WTC11 (cell line): Measurements from ENCODE around the gene LYPD3. TPM values are rescaled to one million over a fixed set of nuclear protein-coding genes. Genes with fewer than 3 reads are reported as not detected.

ENCODE experiments used
- ATAC-seq: fragments of 200-7000 bp; cut with Tn5 transposase; 2 replicates; pipeline ENCODE4 v1.10.0; 2021; ENCODE audit warnings: mild to moderate bottlenecking, moderate library complexity
- CTCF ChIA-PET: fragments of 300-600 bp; sonication (Branson Sonifier 250); formaldehyde crosslinking; loops from one replicate; lab custom pipeline; 2021; ENCODE audit warnings: antibody characterized with exemption; lab: Charles Lee
- POLR2A ChIA-PET: fragments of 350-600 bp; sonication (Branson Sonifier 250); formaldehyde crosslinking; loops from one replicate; lab custom pipeline; 2021; ENCODE audit warnings: antibody characterized with exemption; lab: Charles Lee
- DNase-seq: peaks from one replicate; pipeline ENCODE4 v3.0.0; 2021; ENCODE audit warnings: low spot score
- H3K27ac Mint-ChIP-seq: 2 replicates; pipeline ENCODE4 v1.8.0; 2021; ENCODE audit warnings: mixed read lengths
- H3K27me3 Mint-ChIP-seq: 2 replicates; pipeline ENCODE4 v1.8.0; 2021; ENCODE audit warnings: low read depth, mild to moderate bottlenecking, moderate library complexity, mixed read lengths
- H3K36me3 Mint-ChIP-seq: 2 replicates; pipeline ENCODE4 v1.8.0; 2021; ENCODE audit warnings: mixed read lengths
- H3K4me1 Mint-ChIP-seq: 2 replicates; pipeline ENCODE4 v1.8.0; 2022; ENCODE audit warnings: mixed read lengths
- H3K4me3 Mint-ChIP-seq: 2 replicates; pipeline ENCODE4 v1.8.0; 2021; ENCODE audit warnings: mild to moderate bottlenecking, moderate library complexity, mixed read lengths
- H3K9me3 Mint-ChIP-seq: 2 replicates; pipeline ENCODE4 v1.8.0; 2021; ENCODE audit warnings: mixed read lengths
- ATF1 ChIP-seq: sonication (generic); formaldehyde crosslinking; IDR thresholded peaks from 2 replicates; pipeline ENCODE4 v1.8.1; 2023; ENCODE audit warnings: mild to moderate bottlenecking, moderate library complexity, missing genetic modification reagents
- ETV6 ChIP-seq: sonication (generic); formaldehyde crosslinking; IDR thresholded peaks from 2 replicates; pipeline ENCODE4 v1.8.1; 2022; ENCODE audit warnings: mild to moderate bottlenecking, missing genetic modification reagents
- FOXK1 ChIP-seq: sonication (generic); formaldehyde crosslinking; IDR thresholded peaks from 2 replicates; pipeline ENCODE4 v1.8.0; 2022; ENCODE audit warnings: mild to moderate bottlenecking, moderate library complexity, missing genetic modification reagents
- IRF2 ChIP-seq: sonication (generic); formaldehyde crosslinking; IDR thresholded peaks from 2 replicates; pipeline ENCODE4 v1.8.0; 2022; ENCODE audit warnings: low read depth, missing genetic modification reagents, borderline replicate concordance
- JAZF1 ChIP-seq: fragments of 250-450 bp; sonication (Bioruptor Pico); IDR thresholded peaks from 2 replicates; pipeline ENCODE4 v1.9.0; 2021; ENCODE audit warnings: moderate library complexity, mild to moderate bottlenecking, inconsistent platforms
- NFATC4 ChIP-seq: fragments of 250-450 bp; sonication (Bioruptor Pico); IDR thresholded peaks from 2 replicates; pipeline ENCODE4 v1.9.0; 2021; ENCODE audit warnings: mild to moderate bottlenecking
- NR3C1 ChIP-seq: sonication (generic); formaldehyde crosslinking; conservative IDR thresholded peaks from 2 replicates; pipeline ENCODE4 v1.8.1; 2023; ENCODE audit warnings: low read depth, mild to moderate bottlenecking, missing genetic modification reagents
- SMAD3 ChIP-seq: sonication (generic); formaldehyde crosslinking; IDR thresholded peaks from 2 replicates; pipeline ENCODE4 v1.8.0; 2022; ENCODE audit warnings: missing genetic modification reagents, mild to moderate bottlenecking, borderline replicate concordance
- SOX15 ChIP-seq: fragments of 250-450 bp; sonication (Bioruptor Pico); IDR thresholded peaks from 2 replicates; pipeline ENCODE4 v1.9.0; 2021; ENCODE audit warnings: mild to moderate bottlenecking
- ZNF219 ChIP-seq: sonication (generic); formaldehyde crosslinking; IDR thresholded peaks from 2 replicates; pipeline ENCODE4 v1.8.0; 2023; ENCODE audit warnings: missing genetic modification reagents, mild to moderate bottlenecking, borderline replicate concordance
- total RNA-seq: library from RNA; stranded (reverse); gene quantifications from 3 replicates; pipeline ENCODE4 v1.2.3, GENCODE V29; 2021
- TF ChIP-seq, protein P1 (sequence below): sonication (generic); formaldehyde crosslinking; IDR thresholded peaks from 2 replicates; pipeline ENCODE4 v1.8.1; 2022; ENCODE audit warnings: mild to moderate bottlenecking, missing genetic modification reagents, moderate library complexity, borderline replicate concordance
- TF ChIP-seq, protein P2 (sequence below): sonication (generic); formaldehyde crosslinking; IDR thresholded peaks from 2 replicates; pipeline ENCODE4 v1.8.1; 2022; ENCODE audit warnings: low read depth, missing genetic modification reagents, borderline replicate concordance
- TF ChIP-seq, protein P3 (sequence below): sonication (generic); formaldehyde crosslinking; IDR thresholded peaks from 2 replicates; pipeline ENCODE4 v1.8.1; 2023; ENCODE audit warnings: mild to moderate bottlenecking, missing genetic modification reagents
- TF ChIP-seq, protein P4 (sequence below): sonication (generic); formaldehyde crosslinking; IDR thresholded peaks from 2 replicates; pipeline ENCODE4 v1.8.1; 2022; ENCODE audit warnings: mild to moderate bottlenecking, moderate library complexity, missing genetic modification reagents
- TF ChIP-seq, protein P5 (sequence below): sonication (generic); formaldehyde crosslinking; IDR thresholded peaks from 2 replicates; pipeline ENCODE4 v1.8.0; 2022; ENCODE audit warnings: missing genetic modification reagents
- TF ChIP-seq, protein P6 (sequence below): sonication (generic); formaldehyde crosslinking; IDR thresholded peaks from 2 replicates; pipeline ENCODE4 v1.8.1; 2022; ENCODE audit warnings: missing genetic modification reagents, borderline replicate concordance
- TF ChIP-seq, protein P7 (sequence below): fragments of 250-450 bp; sonication (Bioruptor Pico); IDR thresholded peaks from 2 replicates; pipeline ENCODE4 v1.9.0; 2021; ENCODE audit warnings: mild to moderate bottlenecking
- TF ChIP-seq, protein P8 (sequence below): sonication (generic); formaldehyde crosslinking; IDR thresholded peaks from 2 replicates; pipeline ENCODE4 v1.8.0; 2022; ENCODE audit warnings: mild to moderate bottlenecking, missing genetic modification reagents
- TF ChIP-seq, protein P9 (sequence below): sonication (generic); formaldehyde crosslinking; IDR thresholded peaks from 2 replicates; pipeline ENCODE4 v1.8.1; 2023; ENCODE audit warnings: mild to moderate bottlenecking, missing genetic modification reagents, moderate library complexity

Gene LYPD3
- total RNA-seq, 1 experiment from 2014 or later, result 3.8 TPM

DNA sequence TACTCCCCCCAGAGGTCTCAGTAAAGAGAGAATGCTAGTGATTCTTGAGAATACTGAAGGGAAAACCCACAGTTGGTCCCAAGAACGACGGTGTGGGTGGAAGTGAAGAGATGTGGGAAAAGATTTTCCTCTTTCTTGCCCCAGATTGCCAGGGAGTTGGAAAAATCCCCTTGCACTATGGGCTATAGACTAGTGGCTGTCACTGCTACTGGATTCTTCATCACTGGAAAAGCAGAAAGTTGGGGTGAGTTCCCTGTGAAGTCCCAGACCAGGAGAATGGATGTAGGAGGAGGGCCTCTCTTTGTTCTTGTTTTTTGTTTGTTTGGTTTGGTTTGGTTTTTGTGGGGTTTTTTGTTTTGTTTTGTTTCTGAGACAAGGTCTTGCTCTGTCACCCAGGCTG is 11.4 kb downstream of the LYPD3 start (continued):
- TF ChIP-seq, protein P1, sequence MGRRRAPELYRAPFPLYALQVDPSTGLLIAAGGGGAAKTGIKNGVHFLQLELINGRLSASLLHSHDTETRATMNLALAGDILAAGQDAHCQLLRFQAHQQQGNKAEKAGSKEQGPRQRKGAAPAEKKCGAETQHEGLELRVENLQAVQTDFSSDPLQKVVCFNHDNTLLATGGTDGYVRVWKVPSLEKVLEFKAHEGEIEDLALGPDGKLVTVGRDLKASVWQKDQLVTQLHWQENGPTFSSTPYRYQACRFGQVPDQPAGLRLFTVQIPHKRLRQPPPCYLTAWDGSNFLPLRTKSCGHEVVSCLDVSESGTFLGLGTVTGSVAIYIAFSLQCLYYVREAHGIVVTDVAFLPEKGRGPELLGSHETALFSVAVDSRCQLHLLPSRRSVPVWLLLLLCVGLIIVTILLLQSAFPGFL (CRISPR knock-in tag), result no peak
- TF ChIP-seq, protein P2, sequence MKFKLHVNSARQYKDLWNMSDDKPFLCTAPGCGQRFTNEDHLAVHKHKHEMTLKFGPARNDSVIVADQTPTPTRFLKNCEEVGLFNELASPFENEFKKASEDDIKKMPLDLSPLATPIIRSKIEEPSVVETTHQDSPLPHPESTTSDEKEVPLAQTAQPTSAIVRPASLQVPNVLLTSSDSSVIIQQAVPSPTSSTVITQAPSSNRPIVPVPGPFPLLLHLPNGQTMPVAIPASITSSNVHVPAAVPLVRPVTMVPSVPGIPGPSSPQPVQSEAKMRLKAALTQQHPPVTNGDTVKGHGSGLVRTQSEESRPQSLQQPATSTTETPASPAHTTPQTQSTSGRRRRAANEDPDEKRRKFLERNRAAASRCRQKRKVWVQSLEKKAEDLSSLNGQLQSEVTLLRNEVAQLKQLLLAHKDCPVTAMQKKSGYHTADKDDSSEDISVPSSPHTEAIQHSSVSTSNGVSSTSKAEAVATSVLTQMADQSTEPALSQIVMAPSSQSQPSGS (CRISPR knock-in tag), result no peak
- TF ChIP-seq, protein P3, sequence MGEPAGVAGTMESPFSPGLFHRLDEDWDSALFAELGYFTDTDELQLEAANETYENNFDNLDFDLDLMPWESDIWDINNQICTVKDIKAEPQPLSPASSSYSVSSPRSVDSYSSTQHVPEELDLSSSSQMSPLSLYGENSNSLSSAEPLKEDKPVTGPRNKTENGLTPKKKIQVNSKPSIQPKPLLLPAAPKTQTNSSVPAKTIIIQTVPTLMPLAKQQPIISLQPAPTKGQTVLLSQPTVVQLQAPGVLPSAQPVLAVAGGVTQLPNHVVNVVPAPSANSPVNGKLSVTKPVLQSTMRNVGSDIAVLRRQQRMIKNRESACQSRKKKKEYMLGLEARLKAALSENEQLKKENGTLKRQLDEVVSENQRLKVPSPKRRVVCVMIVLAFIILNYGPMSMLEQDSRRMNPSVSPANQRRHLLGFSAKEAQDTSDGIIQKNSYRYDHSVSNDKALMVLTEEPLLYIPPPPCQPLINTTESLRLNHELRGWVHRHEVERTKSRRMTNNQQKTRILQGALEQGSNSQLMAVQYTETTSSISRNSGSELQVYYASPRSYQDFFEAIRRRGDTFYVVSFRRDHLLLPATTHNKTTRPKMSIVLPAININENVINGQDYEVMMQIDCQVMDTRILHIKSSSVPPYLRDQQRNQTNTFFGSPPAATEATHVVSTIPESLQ (CRISPR knock-in tag), result no peak
- TF ChIP-seq SOX15 (CRISPR knock-in tag) (no peak), ZNF219 (CRISPR knock-in tag) (no peak), IRF2 (CRISPR knock-in tag) (no peak)
- TF ChIP-seq, protein P4, sequence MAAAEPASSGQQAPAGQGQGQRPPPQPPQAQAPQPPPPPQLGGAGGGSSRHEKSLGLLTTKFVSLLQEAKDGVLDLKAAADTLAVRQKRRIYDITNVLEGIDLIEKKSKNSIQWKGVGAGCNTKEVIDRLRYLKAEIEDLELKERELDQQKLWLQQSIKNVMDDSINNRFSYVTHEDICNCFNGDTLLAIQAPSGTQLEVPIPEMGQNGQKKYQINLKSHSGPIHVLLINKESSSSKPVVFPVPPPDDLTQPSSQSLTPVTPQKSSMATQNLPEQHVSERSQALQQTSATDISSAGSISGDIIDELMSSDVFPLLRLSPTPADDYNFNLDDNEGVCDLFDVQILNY, result no peak
- TF ChIP-seq, protein P5, sequence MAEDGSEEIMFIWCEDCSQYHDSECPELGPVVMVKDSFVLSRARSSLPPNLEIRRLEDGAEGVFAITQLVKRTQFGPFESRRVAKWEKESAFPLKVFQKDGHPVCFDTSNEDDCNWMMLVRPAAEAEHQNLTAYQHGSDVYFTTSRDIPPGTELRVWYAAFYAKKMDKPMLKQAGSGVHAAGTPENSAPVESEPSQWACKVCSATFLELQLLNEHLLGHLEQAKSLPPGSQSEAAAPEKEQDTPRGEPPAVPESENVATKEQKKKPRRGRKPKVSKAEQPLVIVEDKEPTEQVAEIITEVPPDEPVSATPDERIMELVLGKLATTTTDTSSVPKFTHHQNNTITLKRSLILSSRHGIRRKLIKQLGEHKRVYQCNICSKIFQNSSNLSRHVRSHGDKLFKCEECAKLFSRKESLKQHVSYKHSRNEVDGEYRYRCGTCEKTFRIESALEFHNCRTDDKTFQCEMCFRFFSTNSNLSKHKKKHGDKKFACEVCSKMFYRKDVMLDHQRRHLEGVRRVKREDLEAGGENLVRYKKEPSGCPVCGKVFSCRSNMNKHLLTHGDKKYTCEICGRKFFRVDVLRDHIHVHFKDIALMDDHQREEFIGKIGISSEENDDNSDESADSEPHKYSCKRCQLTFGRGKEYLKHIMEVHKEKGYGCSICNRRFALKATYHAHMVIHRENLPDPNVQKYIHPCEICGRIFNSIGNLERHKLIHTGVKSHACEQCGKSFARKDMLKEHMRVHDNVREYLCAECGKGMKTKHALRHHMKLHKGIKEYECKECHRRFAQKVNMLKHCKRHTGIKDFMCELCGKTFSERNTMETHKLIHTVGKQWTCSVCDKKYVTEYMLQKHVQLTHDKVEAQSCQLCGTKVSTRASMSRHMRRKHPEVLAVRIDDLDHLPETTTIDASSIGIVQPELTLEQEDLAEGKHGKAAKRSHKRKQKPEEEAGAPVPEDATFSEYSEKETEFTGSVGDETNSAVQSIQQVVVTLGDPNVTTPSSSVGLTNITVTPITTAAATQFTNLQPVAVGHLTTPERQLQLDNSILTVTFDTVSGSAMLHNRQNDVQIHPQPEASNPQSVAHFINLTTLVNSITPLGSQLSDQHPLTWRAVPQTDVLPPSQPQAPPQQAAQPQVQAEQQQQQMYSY, result no peak
- TF ChIP-seq, protein P6, sequence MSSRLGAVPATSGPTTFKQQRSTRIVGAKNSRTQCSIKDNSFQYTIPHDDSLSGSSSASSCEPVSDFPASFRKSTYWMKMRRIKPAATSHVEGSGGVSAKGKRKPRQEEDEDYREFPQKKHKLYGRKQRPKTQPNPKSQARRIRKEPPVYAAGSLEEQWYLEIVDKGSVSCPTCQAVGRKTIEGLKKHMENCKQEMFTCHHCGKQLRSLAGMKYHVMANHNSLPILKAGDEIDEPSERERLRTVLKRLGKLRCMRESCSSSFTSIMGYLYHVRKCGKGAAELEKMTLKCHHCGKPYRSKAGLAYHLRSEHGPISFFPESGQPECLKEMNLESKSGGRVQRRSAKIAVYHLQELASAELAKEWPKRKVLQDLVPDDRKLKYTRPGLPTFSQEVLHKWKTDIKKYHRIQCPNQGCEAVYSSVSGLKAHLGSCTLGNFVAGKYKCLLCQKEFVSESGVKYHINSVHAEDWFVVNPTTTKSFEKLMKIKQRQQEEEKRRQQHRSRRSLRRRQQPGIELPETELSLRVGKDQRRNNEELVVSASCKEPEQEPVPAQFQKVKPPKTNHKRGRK (CRISPR knock-in tag), result no peak

DNA sequence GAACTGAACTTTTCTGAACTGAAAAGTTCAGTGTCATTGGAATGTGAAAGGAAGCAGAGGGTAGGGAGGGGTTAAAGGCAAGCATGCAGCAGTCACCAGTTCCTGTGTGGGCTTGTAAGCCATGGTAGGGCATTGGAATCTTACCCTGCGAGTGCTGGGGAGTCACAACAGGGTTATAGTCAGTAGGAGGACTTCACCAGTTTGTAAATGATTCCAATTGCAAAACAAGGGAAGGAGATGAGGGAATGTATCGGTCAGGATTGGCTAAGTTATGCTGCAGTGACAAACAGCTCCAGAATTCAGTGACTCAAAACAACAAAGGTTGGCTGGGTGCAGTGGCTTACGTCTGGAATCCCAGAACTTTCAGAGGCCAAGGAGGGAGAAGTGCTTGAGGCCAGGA is 12.8 kb downstream of the LYPD3 start:
- Mint-ChIP-seq H3K4me3 (no peak overlapping the region), H3K9me3 (peaks cover 11% of the 10 kb centered on the region), H3K27me3 (peaks cover 10% of the 10 kb centered on the region), H3K4me1 (peaks cover 9% of the 10 kb centered on the region), H3K27ac (no peak overlapping the region), H3K36me3 (peaks cover 4% of the 10 kb centered on the region; the same call in 1 of the 2 replicates)
- POLR2A ChIA-PET, result interaction anchor here (1.0 kb wide), 1 partner anchor 60 kb away, joined by 3 read pairs; no protein-coding TSS in a partner anchor
- ATAC-seq (no peak), DNase-seq (no peak)
- CTCF ChIA-PET, result interaction anchor here (1.0 kb wide), 1 partner anchor 13 kb away, joined by 3 read pairs; no protein-coding TSS in a partner anchor
- TF ChIP-seq, protein P7, sequence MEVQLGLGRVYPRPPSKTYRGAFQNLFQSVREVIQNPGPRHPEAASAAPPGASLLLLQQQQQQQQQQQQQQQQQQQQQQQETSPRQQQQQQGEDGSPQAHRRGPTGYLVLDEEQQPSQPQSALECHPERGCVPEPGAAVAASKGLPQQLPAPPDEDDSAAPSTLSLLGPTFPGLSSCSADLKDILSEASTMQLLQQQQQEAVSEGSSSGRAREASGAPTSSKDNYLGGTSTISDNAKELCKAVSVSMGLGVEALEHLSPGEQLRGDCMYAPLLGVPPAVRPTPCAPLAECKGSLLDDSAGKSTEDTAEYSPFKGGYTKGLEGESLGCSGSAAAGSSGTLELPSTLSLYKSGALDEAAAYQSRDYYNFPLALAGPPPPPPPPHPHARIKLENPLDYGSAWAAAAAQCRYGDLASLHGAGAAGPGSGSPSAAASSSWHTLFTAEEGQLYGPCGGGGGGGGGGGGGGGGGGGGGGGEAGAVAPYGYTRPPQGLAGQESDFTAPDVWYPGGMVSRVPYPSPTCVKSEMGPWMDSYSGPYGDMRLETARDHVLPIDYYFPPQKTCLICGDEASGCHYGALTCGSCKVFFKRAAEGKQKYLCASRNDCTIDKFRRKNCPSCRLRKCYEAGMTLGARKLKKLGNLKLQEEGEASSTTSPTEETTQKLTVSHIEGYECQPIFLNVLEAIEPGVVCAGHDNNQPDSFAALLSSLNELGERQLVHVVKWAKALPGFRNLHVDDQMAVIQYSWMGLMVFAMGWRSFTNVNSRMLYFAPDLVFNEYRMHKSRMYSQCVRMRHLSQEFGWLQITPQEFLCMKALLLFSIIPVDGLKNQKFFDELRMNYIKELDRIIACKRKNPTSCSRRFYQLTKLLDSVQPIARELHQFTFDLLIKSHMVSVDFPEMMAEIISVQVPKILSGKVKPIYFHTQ, result no peak
- TF ChIP-seq, protein P8, sequence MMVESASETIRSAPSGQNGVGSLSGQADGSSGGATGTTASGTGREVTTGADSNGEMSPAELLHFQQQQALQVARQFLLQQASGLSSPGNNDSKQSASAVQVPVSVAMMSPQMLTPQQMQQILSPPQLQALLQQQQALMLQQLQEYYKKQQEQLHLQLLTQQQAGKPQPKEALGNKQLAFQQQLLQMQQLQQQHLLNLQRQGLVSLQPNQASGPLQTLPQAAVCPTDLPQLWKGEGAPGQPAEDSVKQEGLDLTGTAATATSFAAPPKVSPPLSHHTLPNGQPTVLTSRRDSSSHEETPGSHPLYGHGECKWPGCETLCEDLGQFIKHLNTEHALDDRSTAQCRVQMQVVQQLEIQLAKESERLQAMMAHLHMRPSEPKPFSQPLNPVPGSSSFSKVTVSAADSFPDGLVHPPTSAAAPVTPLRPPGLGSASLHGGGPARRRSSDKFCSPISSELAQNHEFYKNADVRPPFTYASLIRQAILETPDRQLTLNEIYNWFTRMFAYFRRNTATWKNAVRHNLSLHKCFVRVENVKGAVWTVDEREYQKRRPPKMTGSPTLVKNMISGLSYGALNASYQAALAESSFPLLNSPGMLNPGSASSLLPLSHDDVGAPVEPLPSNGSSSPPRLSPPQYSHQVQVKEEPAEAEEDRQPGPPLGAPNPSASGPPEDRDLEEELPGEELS (CRISPR knock-in tag), result no peak
- TF ChIP-seq ATF1 (no peak), SMAD3 (CRISPR knock-in tag) (no peak), FOXK1 (no peak), NFATC4 (CRISPR knock-in tag) (no peak), JAZF1 (CRISPR knock-in tag) (no peak), ETV6 (CRISPR knock-in tag) (no peak), NR3C1 (no peak)
- TF ChIP-seq, protein P9, sequence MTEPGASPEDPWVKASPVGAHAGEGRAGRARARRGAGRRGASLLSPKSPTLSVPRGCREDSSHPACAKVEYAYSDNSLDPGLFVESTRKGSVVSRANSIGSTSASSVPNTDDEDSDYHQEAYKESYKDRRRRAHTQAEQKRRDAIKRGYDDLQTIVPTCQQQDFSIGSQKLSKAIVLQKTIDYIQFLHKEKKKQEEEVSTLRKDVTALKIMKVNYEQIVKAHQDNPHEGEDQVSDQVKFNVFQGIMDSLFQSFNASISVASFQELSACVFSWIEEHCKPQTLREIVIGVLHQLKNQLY (CRISPR knock-in tag), result no peak
